Osteoblast (primary cell): ENCODE measurements around the gene LMAN1L. TPM values are rescaled to one million over a fixed set of nuclear protein-coding genes. Genes with fewer than 3 reads are reported as not detected.

ENCODE experiments used
- DNase-seq: peaks from one replicate; pipeline ENCODE4 v3.0.0; 2011; ENCODE audit warnings: low spot score, mixed read lengths; ENCODE audit not compliant: insufficient read length; ENCODE audit errors: missing footprints
- H2AFZ ChIP-seq: 2 replicates; pipeline ENCODE4 v1.6.0; 2011; ENCODE audit warnings: mild to moderate bottlenecking, low read length
- H3K27ac ChIP-seq: 2 replicates; pipeline ENCODE4 v1.5.1; 2011; ENCODE audit warnings: mild to moderate bottlenecking, low read depth, low read length, moderate library complexity
- H3K27me3 ChIP-seq: 2 replicates; pipeline ENCODE4 v1.6.0; 2012; ENCODE audit warnings: mild to moderate bottlenecking, control low read depth, inconsistent platforms, low read length, moderate library complexity; ENCODE audit not compliant: insufficient read depth
- H3K36me3 ChIP-seq: 2 replicates; pipeline ENCODE4 v1.5.1; 2011; ENCODE audit warnings: mild to moderate bottlenecking, low read length, control low read depth, moderate library complexity; ENCODE audit not compliant: insufficient read depth
- H3K4me1 ChIP-seq: 2 replicates; pipeline ENCODE4 v1.5.1; 2011; ENCODE audit warnings: mild to moderate bottlenecking, low read length, control low read depth, moderate library complexity; ENCODE audit not compliant: insufficient read depth
- H3K4me2 ChIP-seq: 2 replicates; pipeline ENCODE4 v1.6.0; 2011; ENCODE audit warnings: mild to moderate bottlenecking, low read length; ENCODE audit not compliant: insufficient read depth
- H3K4me3 ChIP-seq: fragments of 200-600 bp; sonication (generic); 3 replicates; pipeline ENCODE4 v1.5.1; 2012; ENCODE audit warnings: mild to moderate bottlenecking, low read length, inconsistent platforms; ENCODE audit not compliant: insufficient read depth
- H3K79me2 ChIP-seq: 2 replicates; pipeline ENCODE4 v1.6.0; 2012; ENCODE audit warnings: mild to moderate bottlenecking, low read length, control low read depth, inconsistent platforms; ENCODE audit not compliant: insufficient read depth
- H3K9me3 ChIP-seq: 2 replicates; pipeline ENCODE4 v1.5.1; 2011; ENCODE audit warnings: low read depth, low read length, control low read depth
- H4K20me1 ChIP-seq: 2 replicates; pipeline ENCODE4 v1.6.0; 2012; ENCODE audit warnings: mild to moderate bottlenecking, low read length, control low read depth; ENCODE audit not compliant: insufficient read depth
- total RNA-seq: library from RNA; depleted of rRNA; stranded (reverse); fragments of >200 nt; gene quantifications from 2 replicates; pipeline ENCODE4 v1.2.3, GENCODE V29; 2012
- TF ChIP-seq, protein P1 (sequence below): IDR thresholded peaks from 2 replicates; pipeline ENCODE4 v1.5.1; 2011; ENCODE audit warnings: mild to moderate bottlenecking, low read depth, low read length, moderate library complexity; ENCODE audit errors: extremely low read depth

The LMAN1L gene
- total RNA-seq, 1 donor, result not detected

GRCh38 chr15:74835312-74835823, 22.7 kb downstream of the LMAN1L start:
- no peaks in the 10 kb centered on the region for H3K79me2 ChIP-seq
- no peak overlapping the region for H3K4me2 ChIP-seq
- DNase-seq, result peak; percentile 99
- H3K4me1 ChIP-seq, result no peaks in the 10 kb centered on the region
- TF ChIP-seq, protein P1, sequence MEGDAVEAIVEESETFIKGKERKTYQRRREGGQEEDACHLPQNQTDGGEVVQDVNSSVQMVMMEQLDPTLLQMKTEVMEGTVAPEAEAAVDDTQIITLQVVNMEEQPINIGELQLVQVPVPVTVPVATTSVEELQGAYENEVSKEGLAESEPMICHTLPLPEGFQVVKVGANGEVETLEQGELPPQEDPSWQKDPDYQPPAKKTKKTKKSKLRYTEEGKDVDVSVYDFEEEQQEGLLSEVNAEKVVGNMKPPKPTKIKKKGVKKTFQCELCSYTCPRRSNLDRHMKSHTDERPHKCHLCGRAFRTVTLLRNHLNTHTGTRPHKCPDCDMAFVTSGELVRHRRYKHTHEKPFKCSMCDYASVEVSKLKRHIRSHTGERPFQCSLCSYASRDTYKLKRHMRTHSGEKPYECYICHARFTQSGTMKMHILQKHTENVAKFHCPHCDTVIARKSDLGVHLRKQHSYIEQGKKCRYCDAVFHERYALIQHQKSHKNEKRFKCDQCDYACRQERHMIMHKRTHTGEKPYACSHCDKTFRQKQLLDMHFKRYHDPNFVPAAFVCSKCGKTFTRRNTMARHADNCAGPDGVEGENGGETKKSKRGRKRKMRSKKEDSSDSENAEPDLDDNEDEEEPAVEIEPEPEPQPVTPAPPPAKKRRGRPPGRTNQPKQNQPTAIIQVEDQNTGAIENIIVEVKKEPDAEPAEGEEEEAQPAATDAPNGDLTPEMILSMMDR, result peak; percentile 86
- peaks cover 5% of the 10 kb centered on the region for H4K20me1 ChIP-seq
- no peak overlapping the region for H3K27ac ChIP-seq
- no peak overlapping the region for H2AFZ ChIP-seq
- no peaks in the 10 kb centered on the region for H3K27me3 ChIP-seq
- H3K4me3 ChIP-seq, result no peak overlapping the region
- no peaks in the 10 kb centered on the region for H3K9me3 ChIP-seq
- H3K36me3 ChIP-seq, result peaks cover 3% of the 10 kb centered on the region

- Histone ChIP-seq H3K4me3 (no peak overlapping the region), H3K79me2 (peaks cover 4% of the 10 kb centered on the region), H3K36me3 (peaks cover 3% of the 10 kb centered on the region), H3K9me3 (no peaks in the 10 kb centered on the region), H4K20me1 (peaks cover 9% of the 10 kb centered on the region), H3K4me2 (no peak overlapping the region), H3K27me3 (no peaks in the 10 kb centered on the region), H3K4me1 (peaks cover 2% of the 10 kb centered on the region), H2AFZ (no peak overlapping the region), H3K27ac (no peak overlapping the region)
- TF ChIP-seq, protein P1, result no peak
- peak; percentile 51 for DNase-seq
Observed at GRCh38 chr15:74836846-74837245, 24.2 kb downstream of the LMAN1L start.

DNA sequence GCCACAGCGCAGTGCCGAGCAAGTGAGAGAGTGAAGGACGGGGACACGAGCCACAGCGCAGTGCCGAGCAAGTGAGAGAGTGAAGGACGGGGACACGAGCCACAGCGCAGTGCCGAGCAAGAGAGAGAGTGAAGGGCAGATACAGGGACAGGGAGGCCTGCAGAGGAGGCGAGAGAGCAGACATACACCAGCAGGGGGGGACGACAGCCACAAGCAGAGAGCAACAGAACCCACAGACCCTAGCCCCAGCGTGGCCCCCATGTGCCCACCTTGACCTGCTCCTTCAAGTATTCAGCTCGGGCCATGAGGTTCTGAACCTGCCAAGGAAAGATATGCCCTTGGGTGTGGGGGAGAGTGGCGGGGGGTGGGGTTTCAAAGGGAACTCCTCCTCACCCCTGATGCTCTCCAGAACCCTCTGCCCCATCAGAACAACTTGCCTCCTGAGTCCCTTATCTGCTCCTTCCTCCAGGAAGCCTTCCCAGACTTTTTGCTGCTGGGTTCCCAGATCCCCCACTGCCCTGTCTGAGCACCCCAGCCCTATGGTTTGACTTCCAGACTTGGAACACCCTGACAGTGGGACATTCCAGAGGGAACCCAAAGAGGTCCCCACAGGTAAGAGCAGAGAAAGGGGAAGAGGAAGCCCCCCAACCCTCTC, 25.0 kb downstream of the LMAN1L start:
- peaks cover 3% of the 10 kb centered on the region for H3K36me3 ChIP-seq
- no peaks in the 10 kb centered on the region for H3K9me3 ChIP-seq
- no peaks in the 10 kb centered on the region for H3K27me3 ChIP-seq
- no peak overlapping the region for H3K27ac ChIP-seq
- no peak overlapping the region for H3K4me3 ChIP-seq
- peak; percentile 29 for DNase-seq
- H4K20me1 ChIP-seq, result peaks cover 14% of the 10 kb centered on the region
- H3K4me1 ChIP-seq, result peaks cover 7% of the 10 kb centered on the region
- H2AFZ ChIP-seq, result no peak overlapping the region
- TF ChIP-seq, protein P1, result no peak
- peaks cover 9% of the 10 kb centered on the region for H3K79me2 ChIP-seq
- H3K4me2 ChIP-seq, result no peak overlapping the region

DNA sequence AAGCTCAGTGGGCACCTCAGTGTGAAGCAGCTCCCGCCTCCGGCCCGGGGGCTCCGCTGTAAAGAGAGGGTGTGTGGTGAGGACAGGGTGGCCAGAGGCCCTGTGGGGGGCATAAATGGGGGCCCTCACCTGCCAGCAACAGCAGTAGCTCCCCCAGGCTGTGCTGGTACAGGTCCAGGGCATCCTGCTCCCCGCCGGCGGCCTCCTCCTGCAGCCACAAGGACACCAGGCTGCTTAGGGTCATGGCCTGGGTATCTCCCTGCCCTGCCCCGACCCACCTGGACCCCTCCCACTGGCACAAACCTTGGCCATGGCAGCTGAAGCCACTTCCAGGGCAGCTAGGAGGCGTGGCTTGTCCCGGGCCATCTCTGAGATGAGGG, 25.5 kb downstream of the LMAN1L start:
- peaks cover 9% of the 10 kb centered on the region for H3K79me2 ChIP-seq
- TF ChIP-seq, protein P1, result no peak

More for the DNA sequence above, 25.5 kb downstream of the LMAN1L start:
- H2AFZ ChIP-seq, result no peak overlapping the region
- H3K4me1 ChIP-seq, result peaks cover 8% of the 10 kb centered on the region
- H3K36me3 ChIP-seq, result peaks cover 3% of the 10 kb centered on the region
- H3K27me3 ChIP-seq, result no peaks in the 10 kb centered on the region
- peaks cover 14% of the 10 kb centered on the region for H4K20me1 ChIP-seq
- peak; percentile 72 for DNase-seq
- no peaks in the 10 kb centered on the region for H3K9me3 ChIP-seq
- no peak overlapping the region for H3K4me3 ChIP-seq
- no peak overlapping the region for H3K4me2 ChIP-seq
- H3K27ac ChIP-seq, result no peak overlapping the region
